IMR-90 (cell line): Measurements from ENCODE around the gene MRPL4. TPM values are rescaled to one million over a fixed set of nuclear protein-coding genes. Genes with fewer than 3 reads are reported as not detected.
A peak's percentile ranks its signal among the peaks of the same experiment; 100 is the strongest.

Experiments used
- ATAC-seq: fragments of 200-7000 bp; cut with Tn5 transposase; 2 replicates; pipeline ENCODE4 v1.9.1; 2020; ENCODE audit warnings: low read depth, mild to moderate bottlenecking, moderate library complexity
- BruUV-seq: library from RNA; stranded (reverse); fragments of 400-500 nt; replicated peaks from 2 replicates; lab custom pipeline; 2021; lab: Mats Ljungman, UMichigan
- CTCF ChIA-PET: fragments of 300-600 bp; formaldehyde crosslinking; extraction: SDS; loops from one replicate; lab custom pipeline; 2021; ENCODE audit warnings: antibody characterized with exemption; lab: Yijun Ruan, JAX
- POLR2A ChIA-PET: fragments of 300-600 bp; sonication (Branson Sonifier 250); formaldehyde crosslinking; loops from one replicate; lab custom pipeline; 2022; ENCODE audit warnings: antibody characterized with exemption; ENCODE audit not compliant: unreplicated experiment; lab: Charles Lee
- DNase-seq: peaks from one replicate; pipeline ENCODE4 v3.0.0; 2013
- H2AFZ ChIP-seq: replicated peaks from 2 replicates; pipeline ENCODE3; 2013; ENCODE audit warnings: low read length, mild to moderate bottlenecking; ENCODE audit not compliant: poor library complexity
- H2AK5ac ChIP-seq: 2 replicates; pipeline ENCODE4 v1.6.1; 2013; ENCODE audit warnings: low read depth, low read length, inconsistent platforms
- H2AK9ac ChIP-seq: replicated peaks from 2 replicates; pipeline ENCODE3; 2013; ENCODE audit warnings: mild to moderate bottlenecking, low read depth, low read length, moderate library complexity; ENCODE audit not compliant: poor library complexity
- H2BK120ac ChIP-seq: 2 replicates; pipeline ENCODE4 v1.6.1; 2013; ENCODE audit warnings: low read depth, low read length, inconsistent platforms
- H2BK15ac ChIP-seq: 3 replicates; pipeline ENCODE4 v1.6.1; 2013; ENCODE audit warnings: low read depth, low read length, inconsistent platforms
- H2BK20ac ChIP-seq: 2 replicates; pipeline ENCODE4 v1.6.1; 2013; ENCODE audit warnings: low read depth, mild to moderate bottlenecking, inconsistent platforms, low read length, moderate library complexity
- H2BK5ac ChIP-seq: 2 replicates; pipeline ENCODE4 v1.6.1; 2013; ENCODE audit warnings: mild to moderate bottlenecking, low read depth, low read length, inconsistent platforms; ENCODE audit not compliant: poor library complexity, severe bottlenecking
- H3K14ac ChIP-seq: replicated peaks from 2 replicates; pipeline ENCODE4 v1.6.1; 2013; ENCODE audit warnings: low read depth, low read length, inconsistent platforms
- H3K18ac ChIP-seq: 2 replicates; pipeline ENCODE4 v1.6.1; 2013; ENCODE audit warnings: low read depth, low read length, control low read depth
- H3K23ac ChIP-seq: 2 replicates; pipeline ENCODE4 v1.6.1; 2013; ENCODE audit warnings: low read depth, low read length, inconsistent platforms
- H3K27ac ChIP-seq: 2 replicates; pipeline ENCODE4 v1.5.1; 2013; ENCODE audit warnings: mild to moderate bottlenecking, control low read depth, low read length; ENCODE audit not compliant: insufficient read depth
- H3K27me3 ChIP-seq: 2 replicates; pipeline ENCODE4 v1.6.1; 2013; ENCODE audit warnings: low read length; ENCODE audit not compliant: control insufficient read depth, insufficient read depth
- H3K36me3 ChIP-seq: 2 replicates; pipeline ENCODE4 v1.6.1; 2013; ENCODE audit warnings: low read length, mixed read lengths; ENCODE audit not compliant: control insufficient read depth, insufficient read depth
- H3K4ac ChIP-seq: 2 replicates; pipeline ENCODE4 v1.6.1; 2013; ENCODE audit warnings: low read depth, low read length, inconsistent platforms
- H3K4me1 ChIP-seq: 2 replicates; pipeline ENCODE4 v1.6.1; 2013; ENCODE audit warnings: low read length, mixed read lengths; ENCODE audit not compliant: control insufficient read depth, insufficient read depth
- H3K4me2 ChIP-seq: 2 replicates; pipeline ENCODE4 v1.6.1; 2013; ENCODE audit warnings: low read depth, mild to moderate bottlenecking, control low read depth, low read length, moderate library complexity
- H3K4me3 ChIP-seq: 2 replicates; pipeline ENCODE4 v1.5.1; 2013; ENCODE audit warnings: low read depth, mild to moderate bottlenecking, control low read depth, low read length, moderate library complexity; ENCODE audit not compliant: insufficient read depth
- H3K56ac ChIP-seq: 2 replicates; pipeline ENCODE4 v1.6.1; 2013; ENCODE audit warnings: low read length, inconsistent platforms; ENCODE audit not compliant: insufficient read depth; ENCODE audit errors: extremely low read depth
- H3K79me1 ChIP-seq, 2 experiments: 2 replicates each; pipeline ENCODE4 v1.6.1; 2013; ENCODE audit warnings: low read length in 2 of 2, inconsistent platforms in 1 of 2, low read depth in 1 of 2
- H3K9ac ChIP-seq: 2 replicates; pipeline ENCODE4 v1.6.1; 2013; ENCODE audit warnings: low read depth, low read length, control low read depth
- H3K9me1 ChIP-seq: 2 replicates; pipeline ENCODE4 v1.6.1; 2013; ENCODE audit warnings: low read length, inconsistent platforms; ENCODE audit not compliant: insufficient read depth
- H3K9me3 ChIP-seq: 2 replicates; pipeline ENCODE4 v1.6.1; 2013; ENCODE audit warnings: low read length; ENCODE audit not compliant: control insufficient read depth, insufficient read depth
- H4K20me1 ChIP-seq: 2 replicates; pipeline ENCODE4 v1.6.1; 2013; ENCODE audit warnings: low read length, inconsistent platforms; ENCODE audit not compliant: insufficient read depth
- H4K5ac ChIP-seq: 2 replicates; pipeline ENCODE4 v1.6.1; 2013; ENCODE audit warnings: mild to moderate bottlenecking, low read depth, low read length, control low read depth
- H4K8ac ChIP-seq, 2 experiments: 2 replicates each; pipeline ENCODE4 v1.6.1; 2013; ENCODE audit warnings: low read depth in 2 of 2, low read length in 2 of 2, control low read depth in 1 of 2, inconsistent platforms in 1 of 2
- H4K91ac ChIP-seq: 2 replicates; pipeline ENCODE4 v1.6.1; 2013; ENCODE audit warnings: low read depth, low read length, inconsistent platforms; ENCODE audit not compliant: insufficient read depth
- BHLHE40 ChIP-seq: fragments of 150-350 bp; IDR thresholded peaks from 2 replicates; pipeline ENCODE4 v1.6.1; 2016; ENCODE audit warnings: mild to moderate bottlenecking, low read depth, low read length
- ELK1 ChIP-seq: fragments of 150-350 bp; IDR thresholded peaks from 2 replicates; pipeline ENCODE4 v1.6.1; 2016; ENCODE audit warnings: low read depth, mild to moderate bottlenecking, low read length, moderate library complexity, borderline replicate concordance
- RAD21 ChIP-seq: IDR thresholded peaks from 2 replicates; pipeline ENCODE4 v1.6.1; 2012; ENCODE audit warnings: low read length, improper control_type of control experiment
- WGBS, 2 experiments: methylation state at CpG; one replicate each; pipeline versions ENCODE4 v1.1.5 to v1.1.7; 2013; ENCODE audit warnings: missing lambda C conversion rate in 2 of 2; ENCODE audit not compliant: insufficient read length in 1 of 2; ENCODE audit errors: extremely low coverage in 2 of 2; 5-methylcytosine and 5-hydroxymethylcytosine counted together
- dilution Hi-C: fragments of 300-500 bp; cut with HindIII; formaldehyde crosslinking; loops from one replicate; pipeline ENCODE4 v1.14.3; 2018; ENCODE audit warnings: low sequenced_read_pairs; ENCODE audit not compliant: unreplicated experiment
- in situ Hi-C: fragments of 300-500 bp; cut with MboI; formaldehyde crosslinking; loops from 3 replicates; pipeline ENCODE4 v1.14.3; 2019; ENCODE audit warnings: low sequenced_read_pairs, inconsistent platforms, mixed read lengths
- intact Hi-C: fragments of 100-400 bp; cut with micrococcal nuclease; formaldehyde crosslinking; loops from 2 replicates; pipeline ENCODE4 v1.10.0; 2022
- polyA plus RNA-seq, 3 experiments: library from polyadenylated mRNA; depleted of rRNA; stranded (reverse); fragments of >200 nt; gene quantifications; 2 replicates each; pipeline ENCODE4 v1.2.3, GENCODE V29; 2012; ENCODE audit warnings: low replicate concordance in 1 of 3
- total RNA-seq: library from RNA; depleted of rRNA; stranded (reverse); fragments of >200 nt; gene quantifications from 2 replicates; pipeline ENCODE4 v1.2.3, GENCODE V29; 2012
- TF ChIP-seq, protein P1 (sequence below): conservative IDR thresholded peaks from 2 replicates; pipeline ENCODE4 v1.5.1; 2012; ENCODE audit warnings: mild to moderate bottlenecking, low read depth, low read length, improper control_type of control experiment

Gene MRPL4
- total and polyA plus RNA-seq, 2 of the 4 experiments (the other 2 are of a cell fraction): 32.8 to 108 TPM

- Histone ChIP-seq H2BK15ac (no peak overlapping the region), H3K27me3 (no peaks in the 10 kb centered on the region), H2BK20ac (no peak overlapping the region), H2BK120ac (no peak overlapping the region), H4K8ac (no peak overlapping the region), H2BK5ac (no peak overlapping the region), H3K4me2 (no peak overlapping the region), H2AFZ (no peak overlapping the region), H4K20me1 (no peaks in the 10 kb centered on the region), H3K18ac (no peak overlapping the region), H3K14ac (no peak overlapping the region), H3K9ac (no peak overlapping the region), H3K9me1 (peaks cover 3% of the 10 kb centered on the region; the same call in 1 of the 2 replicates), H4K91ac (no peak overlapping the region), H3K56ac (no peak overlapping the region), H3K23ac (no peak overlapping the region), H3K79me1 (no peaks in the 10 kb centered on the region; a peak in 1 of 4 replicates), H3K9me3 (no peaks in the 10 kb centered on the region), H3K27ac (no peak overlapping the region), H2AK9ac (no peak overlapping the region), H4K5ac (no peak overlapping the region), H3K4me3 (no peak overlapping the region), H2AK5ac (no peak overlapping the region), H3K4me1 (peaks cover 2% of the 10 kb centered on the region; the same call in 1 of the 2 replicates), H3K36me3 (no peaks in the 10 kb centered on the region), H3K4ac (peak overlapping the region; percentile 65; the same call in 1 of the 2 replicates)
- ATAC-seq (no peak), DNase-seq (no peak)
- dilution Hi-C loops (no loop called here), intact Hi-C loops (no loop called here), in situ Hi-C loops (loop anchor here (10.0 kb wide), 1 partner anchor 299 kb away; no protein-coding TSS in a partner anchor)
- 100% methylated on average over 1 of the region's 7 CpGs; no CpG with 5 or more reads in 1 of the 2 experiments for WGBS, 2 experiments
- POLR2A ChIA-PET: no interaction called here
- BruUV-seq: no TSS peak
- CTCF ChIA-PET: no interaction called here
- TF ChIP-seq ELK1 (no peak), RAD21 (no peak), BHLHE40 (no peak)
- TF ChIP-seq, protein P1, sequence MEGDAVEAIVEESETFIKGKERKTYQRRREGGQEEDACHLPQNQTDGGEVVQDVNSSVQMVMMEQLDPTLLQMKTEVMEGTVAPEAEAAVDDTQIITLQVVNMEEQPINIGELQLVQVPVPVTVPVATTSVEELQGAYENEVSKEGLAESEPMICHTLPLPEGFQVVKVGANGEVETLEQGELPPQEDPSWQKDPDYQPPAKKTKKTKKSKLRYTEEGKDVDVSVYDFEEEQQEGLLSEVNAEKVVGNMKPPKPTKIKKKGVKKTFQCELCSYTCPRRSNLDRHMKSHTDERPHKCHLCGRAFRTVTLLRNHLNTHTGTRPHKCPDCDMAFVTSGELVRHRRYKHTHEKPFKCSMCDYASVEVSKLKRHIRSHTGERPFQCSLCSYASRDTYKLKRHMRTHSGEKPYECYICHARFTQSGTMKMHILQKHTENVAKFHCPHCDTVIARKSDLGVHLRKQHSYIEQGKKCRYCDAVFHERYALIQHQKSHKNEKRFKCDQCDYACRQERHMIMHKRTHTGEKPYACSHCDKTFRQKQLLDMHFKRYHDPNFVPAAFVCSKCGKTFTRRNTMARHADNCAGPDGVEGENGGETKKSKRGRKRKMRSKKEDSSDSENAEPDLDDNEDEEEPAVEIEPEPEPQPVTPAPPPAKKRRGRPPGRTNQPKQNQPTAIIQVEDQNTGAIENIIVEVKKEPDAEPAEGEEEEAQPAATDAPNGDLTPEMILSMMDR: no peak
Observed at GRCh38 chr19:10243606-10244005, 8.4 kb upstream of the MRPL4 start.
